Ovary (tissue), 3 donors: ENCODE measurements around the gene PLK5.

Experiments used
- CTCF ChIP-seq, 3 donors: fragments of 450-650 bp in 2 of 3; fragments of 200-600 bp in 1 of 3; IDR thresholded peaks; one replicate each; pipeline versions ENCODE4 v1.5.1 to v1.8.0; 2016 to 2022; ENCODE audit warnings: antibody characterized with exemption in 3 of 3, mild to moderate bottlenecking in 1 of 3
- EP300 ChIP-seq: sonication (generic); formaldehyde crosslinking; IDR thresholded peaks from one replicate; pipeline ENCODE4 v1.6.1; 2017; ENCODE audit warnings: antibody characterized with exemption
- POLR2A ChIP-seq: fragments of 450-650 bp; IDR thresholded peaks from one replicate; pipeline ENCODE4 v1.6.1; 2017; ENCODE audit warnings: antibody characterized with exemption, mild to moderate bottlenecking, moderate library complexity
- donor health status: DM: no; HTN: no; CAD: no.

DNA sequence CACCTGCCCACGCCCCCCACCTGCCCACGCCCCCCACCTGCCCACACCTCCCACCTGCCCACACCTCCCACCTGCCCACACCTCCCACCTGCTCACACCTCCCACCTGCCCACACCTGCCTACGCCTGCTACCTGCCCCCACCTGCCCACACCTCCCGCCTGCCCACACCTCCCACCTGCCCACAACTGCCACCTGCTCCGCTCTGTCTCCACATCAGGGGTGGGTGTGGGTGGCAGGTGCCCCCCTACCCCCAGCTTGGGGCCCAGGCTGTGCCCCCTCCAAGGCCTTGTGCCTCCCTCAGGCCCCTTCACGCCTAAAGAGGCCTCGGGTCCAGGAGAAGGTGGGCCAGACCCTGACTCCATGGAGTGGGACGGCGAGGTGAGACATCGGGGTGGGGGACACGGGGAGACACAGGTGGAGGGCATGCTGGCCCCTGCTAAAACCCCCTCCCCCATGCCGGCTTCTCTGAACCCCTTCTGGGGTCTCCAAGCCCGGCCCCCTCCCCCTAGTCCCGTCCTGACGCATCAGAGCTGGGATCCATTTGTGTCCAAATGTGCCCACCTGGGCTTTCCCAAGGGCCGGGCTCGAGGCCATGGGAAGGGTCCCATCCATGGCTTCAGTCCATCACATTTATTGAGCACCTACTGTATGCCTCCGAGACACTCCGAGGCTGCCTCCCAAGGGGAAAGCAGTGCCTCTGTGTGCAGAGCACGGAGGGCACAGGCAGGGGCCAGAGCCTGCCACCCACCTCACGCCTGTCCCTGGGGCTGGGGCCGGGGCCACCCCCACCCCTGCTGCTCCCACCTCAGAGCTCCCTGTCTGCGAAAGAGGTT is 4.9 kb downstream of the PLK5 start:
- TF ChIP-seq CTCF (IDR thresholded peaks at IDR 0.05) = no peak
- TF ChIP-seq POLR2A = no peak
- no peak for TF ChIP-seq EP300
